Limb (tissue), 2 donors: ENCODE results near the gene IMPDH2.

Source experiments
- DNase-seq, 2 donors: peaks; one replicate each; pipeline ENCODE4 v3.0.0-alpha.2; 2016; ENCODE audit errors: extremely low spot score in 2 of 2

IMPDH2 gene

GRCh38 chr3:49007068-49007770 lies 22.0 kb downstream of the IMPDH2 start, which contains the start of gene WDR6:
Gene WDR6, plus strand, starts transcription at chr3:49007391. Its CDS starts 41 bp downstream, at chr3:49007432.
- peak; percentile 95 to 97 for DNase-seq

- DNase-seq = no peak
Observed at GRCh38 chr3:49006408-49007067, 22.7 kb downstream of the IMPDH2 start.

DNA sequence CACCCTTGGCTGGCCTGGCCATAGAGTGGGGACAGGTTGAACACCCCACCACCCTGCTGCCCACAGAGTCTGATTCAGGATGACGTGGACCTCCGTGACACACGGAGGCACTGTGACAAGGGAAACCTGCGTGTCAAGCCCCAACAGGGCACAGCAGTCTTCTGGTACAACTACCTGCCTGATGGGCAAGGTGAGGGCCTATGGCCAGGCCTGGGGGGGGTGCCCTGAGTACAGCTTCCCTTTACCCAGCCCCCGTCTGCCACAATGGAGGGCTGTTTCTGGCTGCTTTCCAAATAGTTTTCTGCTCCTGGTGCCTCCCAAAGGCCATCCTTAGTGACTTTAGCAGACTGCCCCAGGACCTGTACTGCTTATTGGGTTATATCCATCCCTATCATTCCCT lies 23.2 kb downstream of the IMPDH2 start:
- no peak for DNase-seq

GRCh38 chr3:49005303-49005680 lies 23.9 kb downstream of the IMPDH2 start:
- DNase-seq = no peak

GRCh38 chr3:49004352-49005302 lies 24.6 kb downstream of the IMPDH2 start:
- no peak for DNase-seq

DNA sequence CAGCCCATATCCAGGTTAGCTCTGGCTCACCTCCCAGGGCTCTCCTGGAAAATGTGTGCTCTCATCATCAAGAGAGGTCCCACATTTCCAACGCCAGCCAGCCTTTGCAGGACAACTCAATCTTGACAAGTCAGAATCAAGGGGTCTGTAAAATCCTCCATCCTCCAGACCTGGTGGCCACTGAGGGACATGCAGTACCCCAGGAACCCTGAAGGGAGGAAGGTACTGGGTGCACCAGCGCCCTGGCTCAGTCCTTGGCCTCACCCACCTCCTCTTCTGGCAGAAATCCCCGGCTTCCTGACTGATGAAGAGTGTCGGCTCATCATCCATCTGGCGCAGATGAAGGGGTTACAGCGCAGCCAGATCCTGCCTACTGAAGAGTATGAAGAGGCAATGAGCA lies 28.0 kb downstream of the IMPDH2 start:
- DNase-seq = no peak

DNA sequence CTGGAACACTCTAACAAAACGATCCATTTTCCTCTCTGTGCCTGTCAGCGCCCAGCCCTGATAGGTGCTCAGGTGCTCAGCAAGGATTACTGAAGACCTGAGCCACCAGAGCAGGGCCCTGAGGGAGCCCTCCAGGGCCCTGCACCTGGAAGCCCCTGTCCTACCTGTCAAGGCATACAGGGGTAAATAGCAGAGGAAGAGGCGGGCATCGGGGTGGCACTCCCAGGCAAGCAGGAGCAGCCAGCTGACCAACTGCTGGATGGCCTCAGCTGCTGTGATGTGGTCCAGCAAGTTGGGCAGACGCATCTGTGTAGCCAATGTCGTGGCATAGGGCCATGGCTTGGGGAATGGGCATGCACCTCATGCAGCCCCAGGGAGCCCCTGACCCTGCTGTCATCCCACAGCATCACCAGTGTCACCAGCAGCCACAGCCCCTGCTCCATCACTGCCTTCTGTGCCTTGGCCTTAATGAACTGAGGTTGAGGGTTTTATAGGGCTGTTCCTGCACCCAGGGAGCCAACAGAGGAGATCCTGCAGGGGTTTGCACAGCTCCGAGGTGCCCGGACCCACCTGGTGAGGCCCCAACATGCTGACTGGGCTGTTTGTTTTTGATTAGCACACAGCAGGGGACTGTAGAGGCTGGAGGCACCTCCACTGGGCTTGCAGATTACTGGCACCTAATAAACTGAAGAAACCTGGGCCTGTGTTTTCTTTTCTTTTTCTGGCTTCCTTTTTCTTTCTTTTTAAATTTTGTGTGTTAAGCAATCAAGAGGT lies 29.9 kb downstream of the IMPDH2 start:
- no peak for DNase-seq

- peak in 1 of 2 donors; percentile 63 for DNase-seq
Observed at GRCh38 chr3:48997714-48998637, 31.2 kb downstream of the IMPDH2 start.

DNA sequence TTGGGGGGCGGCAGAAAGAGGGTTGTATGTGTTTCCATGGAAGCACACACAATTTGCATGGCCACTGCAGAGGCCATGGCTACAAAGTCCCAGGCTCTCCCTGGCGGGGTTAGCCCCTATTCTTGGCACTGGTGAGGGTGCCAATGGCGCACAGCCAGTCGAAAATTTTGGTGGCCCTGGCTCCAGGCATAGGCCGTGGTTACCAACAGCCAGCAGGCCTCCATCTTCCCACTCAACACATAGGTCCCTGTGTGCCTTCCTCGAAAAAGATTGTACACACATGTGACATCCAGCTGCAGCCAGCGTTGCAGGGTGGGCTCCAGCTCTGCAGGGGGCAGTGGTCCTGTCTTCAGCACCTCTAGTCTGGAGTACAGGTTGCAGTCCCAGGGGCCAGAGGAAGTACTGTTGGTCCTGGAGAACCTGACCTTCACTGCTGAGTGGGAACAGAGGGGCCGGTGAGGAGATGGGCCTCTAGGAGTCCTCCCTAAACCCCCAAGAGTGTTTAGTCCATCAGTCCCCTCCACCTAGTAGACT lies 32.0 kb downstream of the IMPDH2 start:
- no peak for DNase-seq

DNA sequence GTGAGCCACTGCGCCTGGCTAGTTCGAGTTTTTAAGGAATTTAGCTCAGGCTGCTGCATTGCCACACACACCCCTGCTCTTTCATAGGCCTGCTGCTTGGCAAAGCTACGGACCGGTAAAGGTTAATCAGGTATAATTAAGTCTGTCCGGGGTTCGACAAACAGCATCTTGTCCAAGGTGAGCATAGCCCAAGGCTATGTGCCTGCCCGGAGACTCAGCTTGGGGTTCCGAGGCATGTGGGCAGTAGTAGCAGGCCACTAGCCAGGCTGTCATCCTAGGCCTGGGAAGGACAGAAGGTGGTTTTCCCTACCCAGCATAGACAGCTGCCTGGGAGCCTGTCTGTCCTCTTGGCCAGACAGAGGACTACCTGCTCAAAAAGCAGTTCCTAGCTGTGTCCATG lies 32.6 kb downstream of the IMPDH2 start:
- no peak for DNase-seq

GRCh38 chr3:48993834-48994233 lies 35.4 kb downstream of the IMPDH2 start:
- no peak for DNase-seq

GRCh38 chr3:48991851-48992545 lies 37.2 kb downstream of the IMPDH2 start:
- no peak for DNase-seq

DNA sequence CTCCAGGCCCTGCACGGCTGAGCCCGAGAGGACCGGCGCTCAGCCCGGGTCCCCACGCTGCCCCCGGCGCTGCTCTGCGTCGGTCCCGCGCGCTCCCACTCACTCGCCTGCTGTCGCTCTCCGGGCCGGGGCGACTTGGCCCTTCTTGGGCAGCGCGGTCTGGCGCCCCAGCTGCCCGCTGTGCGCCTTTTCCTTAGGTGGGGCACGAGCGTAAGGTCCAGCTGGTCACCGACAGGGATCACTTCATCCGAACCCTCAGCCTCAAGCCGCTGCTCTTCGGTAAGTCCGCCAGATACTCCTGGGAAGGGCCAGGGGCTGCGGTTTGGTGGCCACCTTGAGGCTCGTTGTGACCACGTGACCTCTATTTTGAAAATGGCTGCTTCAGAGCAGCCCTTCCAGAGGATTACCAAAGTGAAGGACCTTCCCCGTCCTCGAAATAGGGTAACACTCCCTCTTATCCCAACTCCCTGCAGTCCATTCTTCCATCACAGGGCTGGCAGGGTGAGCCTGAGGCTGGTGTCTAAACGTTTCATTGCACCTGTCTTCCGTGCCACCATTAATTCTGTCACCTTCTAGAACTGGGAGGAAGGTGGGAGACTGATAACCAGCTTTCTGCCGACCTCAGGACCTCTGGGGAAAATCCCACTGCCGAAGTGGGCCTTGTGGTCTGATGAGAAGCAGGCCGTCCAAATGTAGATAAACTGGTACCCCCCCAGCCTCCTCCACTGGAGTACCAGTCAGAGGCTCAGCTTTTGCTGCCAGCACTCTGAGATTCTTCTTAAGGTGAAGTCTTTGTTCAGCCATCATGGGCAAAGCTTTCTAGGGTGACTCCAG lies 38.3 kb downstream of the IMPDH2 start:
- peak in 1 of 2 donors; percentile 47 for DNase-seq

GRCh38 chr3:48989796-48990635 lies 39.2 kb downstream of the IMPDH2 start, which contains the start of gene P4HTM:
Gene P4HTM, plus strand, starts transcription at chr3:48990241. Its CDS starts 16 bp downstream, at chr3:48990257.
- DNase-seq = peak; percentile 86 to 88

DNA sequence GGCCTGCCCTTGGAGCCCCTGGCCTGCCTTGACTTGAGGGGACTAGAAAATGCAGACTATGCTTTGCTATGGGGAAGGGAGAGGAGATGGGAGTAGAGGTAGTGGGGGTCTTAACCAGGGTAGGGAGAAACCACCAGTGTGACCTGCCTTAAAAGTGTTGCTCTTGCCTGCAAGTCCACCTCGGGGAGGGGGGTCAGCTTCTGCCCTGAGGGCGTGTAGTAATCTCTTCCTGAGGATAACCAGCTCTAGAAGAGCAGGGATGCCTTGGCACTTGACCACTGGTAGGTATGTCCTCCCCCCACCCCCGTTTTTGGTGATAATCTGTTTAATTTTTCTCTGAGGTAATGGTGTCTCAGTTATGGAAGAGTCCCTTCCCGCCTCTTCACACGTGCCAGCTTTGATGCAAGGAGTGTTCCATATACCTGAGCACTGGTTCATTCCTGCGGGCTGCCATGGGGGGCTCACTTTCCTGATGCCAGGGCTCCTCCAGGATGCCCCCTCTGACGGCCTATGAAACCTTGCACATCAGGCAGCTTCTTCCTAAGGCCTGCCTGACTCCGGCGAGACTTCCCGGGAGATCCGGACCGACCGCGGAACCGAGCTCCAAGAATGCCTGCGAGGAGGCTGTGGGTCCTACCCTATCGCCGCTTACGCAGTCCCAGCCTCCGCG lies 39.9 kb downstream of the IMPDH2 start:
- DNase-seq = no peak

GRCh38 chr3:48985831-48986376 lies 43.3 kb downstream of the IMPDH2 start:
- no peak for DNase-seq
